ENCODE measurements around the gene ART1. TPM values are rescaled to one million over a fixed set of nuclear protein-coding genes. Genes with fewer than 3 reads are reported as not detected.

The ART1 gene
- total RNA-seq, 4 donors from 2014 or later: not detected

DNA sequence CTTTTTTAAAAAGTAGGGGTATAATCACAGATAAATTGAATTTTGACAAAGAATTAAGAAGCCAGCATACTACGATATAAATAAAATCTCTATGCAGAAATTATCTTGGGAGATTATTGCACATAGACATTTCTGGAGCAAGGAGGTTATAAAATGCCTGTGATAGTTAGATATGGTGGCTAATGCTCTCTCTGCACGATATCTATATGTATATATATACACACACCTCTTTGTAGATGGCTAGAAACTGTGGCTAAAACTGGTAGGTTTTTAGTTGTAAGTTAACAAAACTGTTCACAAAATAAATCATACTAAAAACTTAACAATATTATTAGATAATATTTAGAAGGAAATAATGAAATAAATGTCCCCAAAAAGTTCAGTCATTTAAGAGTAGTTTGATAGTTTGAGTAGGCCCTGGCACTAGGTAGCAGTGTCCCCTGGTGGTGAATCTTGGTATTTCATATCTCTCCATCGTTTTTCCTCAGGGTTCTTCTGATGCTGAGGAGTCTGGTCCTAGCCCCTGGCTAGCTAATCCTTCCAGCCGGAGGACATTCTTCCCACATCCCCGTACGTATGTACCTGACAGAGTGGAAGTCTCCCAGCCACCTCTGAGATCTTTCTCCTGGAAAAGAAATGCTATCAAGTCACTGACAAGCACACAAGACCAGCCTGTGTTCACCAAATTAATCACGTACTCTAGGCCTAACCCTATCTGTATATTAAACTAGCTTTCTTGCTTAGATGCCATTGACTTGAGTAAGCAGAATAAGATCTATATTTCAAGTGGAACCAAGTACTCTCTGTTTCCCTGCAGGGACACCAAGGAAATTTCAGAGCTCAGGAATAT is 35.3 kb upstream of the ART1 start:
- DNase-seq: no peak
- Histone ChIP-seq H3K4me1 (peaks cover 0 to 9% (median 0%) of the 10 kb centered on the region in 3 donors), H3K27me3 (no peaks in the 10 kb centered on the region), H3K4me3 (no peak overlapping the region), H3K27ac (no peak overlapping the region), H3K9me3 (no peaks in the 10 kb centered on the region), H3K36me3 (no peaks in the 10 kb centered on the region)
- intact Hi-C loops (cut with DNase I): no loop called here
- TF ChIP-seq, protein P1, sequence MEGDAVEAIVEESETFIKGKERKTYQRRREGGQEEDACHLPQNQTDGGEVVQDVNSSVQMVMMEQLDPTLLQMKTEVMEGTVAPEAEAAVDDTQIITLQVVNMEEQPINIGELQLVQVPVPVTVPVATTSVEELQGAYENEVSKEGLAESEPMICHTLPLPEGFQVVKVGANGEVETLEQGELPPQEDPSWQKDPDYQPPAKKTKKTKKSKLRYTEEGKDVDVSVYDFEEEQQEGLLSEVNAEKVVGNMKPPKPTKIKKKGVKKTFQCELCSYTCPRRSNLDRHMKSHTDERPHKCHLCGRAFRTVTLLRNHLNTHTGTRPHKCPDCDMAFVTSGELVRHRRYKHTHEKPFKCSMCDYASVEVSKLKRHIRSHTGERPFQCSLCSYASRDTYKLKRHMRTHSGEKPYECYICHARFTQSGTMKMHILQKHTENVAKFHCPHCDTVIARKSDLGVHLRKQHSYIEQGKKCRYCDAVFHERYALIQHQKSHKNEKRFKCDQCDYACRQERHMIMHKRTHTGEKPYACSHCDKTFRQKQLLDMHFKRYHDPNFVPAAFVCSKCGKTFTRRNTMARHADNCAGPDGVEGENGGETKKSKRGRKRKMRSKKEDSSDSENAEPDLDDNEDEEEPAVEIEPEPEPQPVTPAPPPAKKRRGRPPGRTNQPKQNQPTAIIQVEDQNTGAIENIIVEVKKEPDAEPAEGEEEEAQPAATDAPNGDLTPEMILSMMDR (IDR thresholded peaks at IDR 0.05): peak; percentile 67 to 86 (median 81)
- TF ChIP-seq POLR2A (IDR thresholded peaks at IDR 0.05): no peak
- 45 to 61% methylated on average over 7 of the region's 7 CpGs for WGBS, 2 donors

DNA sequence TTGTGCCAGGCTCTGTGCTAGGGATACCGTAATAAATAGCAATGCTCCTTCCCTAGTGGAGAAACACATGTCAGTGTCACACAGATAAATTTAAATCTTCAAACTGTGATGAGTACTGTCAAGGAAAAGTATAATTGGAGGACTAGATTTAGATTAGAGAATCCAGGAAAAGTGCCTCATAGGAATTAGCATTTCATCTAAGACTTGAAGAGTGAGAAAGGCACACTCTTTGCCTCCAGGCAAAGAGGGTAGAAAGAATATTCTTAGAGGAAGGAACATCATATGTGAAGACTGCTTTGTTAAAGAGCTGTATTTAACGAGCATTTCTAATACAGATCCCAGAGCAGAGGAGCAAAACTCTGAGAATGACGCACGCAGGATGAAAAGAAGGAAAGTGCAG is 34.1 kb upstream of the ART1 start:
- Histone ChIP-seq H3K27ac (no peak overlapping the region), H3K9me3 (no peaks in the 10 kb centered on the region), H3K4me1 (peaks cover 0 to 7% (median 0%) of the 10 kb centered on the region in 3 donors), H3K27me3 (peaks cover 0 to 4% (median 0%) of the 10 kb centered on the region in 4 donors), H3K4me3 (no peak overlapping the region), H3K36me3 (no peaks in the 10 kb centered on the region)
- no peak for DNase-seq
- TF ChIP-seq POLR2A (IDR thresholded peaks at IDR 0.05): no peak
- TF ChIP-seq, protein P1 (IDR thresholded peaks at IDR 0.05): no peak
- intact Hi-C loops (cut with DNase I): no loop called here
- 73 to 85% methylated on average over 4 of the region's 4 CpGs for WGBS, 2 donors

DNA sequence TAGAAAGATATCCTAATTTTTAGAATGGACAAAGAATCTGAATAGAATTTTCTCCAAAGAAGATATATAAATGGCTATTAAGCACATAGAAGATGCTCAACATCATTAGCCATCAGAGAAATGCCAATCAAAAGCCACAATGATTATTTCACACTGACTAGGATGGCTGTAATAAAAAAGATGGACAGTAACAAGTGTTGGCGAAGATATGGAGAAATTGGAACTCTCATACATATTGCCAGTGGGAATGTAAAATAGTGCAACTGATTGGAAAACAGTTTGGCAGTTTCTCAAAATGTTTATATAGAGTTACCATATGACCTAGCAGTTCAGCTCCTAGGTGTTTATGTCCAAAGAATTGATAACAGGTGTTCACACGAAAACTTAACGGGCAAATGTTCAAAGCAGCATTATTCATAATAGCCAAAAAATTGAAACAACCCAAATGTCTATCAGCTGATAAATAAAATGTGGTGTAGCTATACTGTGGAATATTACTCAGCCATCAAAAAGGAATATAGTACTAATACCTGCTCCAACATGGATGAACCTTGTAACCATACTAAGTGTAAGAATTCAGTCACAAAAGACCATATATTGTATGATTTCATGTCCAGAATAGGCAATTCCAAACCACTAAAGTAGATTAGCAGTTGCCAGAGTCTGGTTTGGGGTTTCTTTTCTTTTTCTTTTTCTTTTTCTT is 32.8 kb upstream of the ART1 start:
- H3K4me1 ChIP-seq: peaks cover 0 to 3% (median 0%) of the 10 kb centered on the region in 3 donors
- no peak overlapping the region for H3K27ac ChIP-seq
- H3K27me3 ChIP-seq: peaks cover 0 to 4% (median 0%) of the 10 kb centered on the region in 4 donors
- no peak overlapping the region for H3K4me3 ChIP-seq
- no peak for DNase-seq
- WGBS, 2 donors: 72 to 92% methylated on average over 3 of the region's 3 CpGs
- intact Hi-C loops (cut with DNase I): no loop called here
- no peaks in the 10 kb centered on the region for H3K9me3 ChIP-seq
- TF ChIP-seq, protein P1 (IDR thresholded peaks at IDR 0.05): no peak
- TF ChIP-seq POLR2A (IDR thresholded peaks at IDR 0.05): no peak
- H3K36me3 ChIP-seq: no peaks in the 10 kb centered on the region

DNA sequence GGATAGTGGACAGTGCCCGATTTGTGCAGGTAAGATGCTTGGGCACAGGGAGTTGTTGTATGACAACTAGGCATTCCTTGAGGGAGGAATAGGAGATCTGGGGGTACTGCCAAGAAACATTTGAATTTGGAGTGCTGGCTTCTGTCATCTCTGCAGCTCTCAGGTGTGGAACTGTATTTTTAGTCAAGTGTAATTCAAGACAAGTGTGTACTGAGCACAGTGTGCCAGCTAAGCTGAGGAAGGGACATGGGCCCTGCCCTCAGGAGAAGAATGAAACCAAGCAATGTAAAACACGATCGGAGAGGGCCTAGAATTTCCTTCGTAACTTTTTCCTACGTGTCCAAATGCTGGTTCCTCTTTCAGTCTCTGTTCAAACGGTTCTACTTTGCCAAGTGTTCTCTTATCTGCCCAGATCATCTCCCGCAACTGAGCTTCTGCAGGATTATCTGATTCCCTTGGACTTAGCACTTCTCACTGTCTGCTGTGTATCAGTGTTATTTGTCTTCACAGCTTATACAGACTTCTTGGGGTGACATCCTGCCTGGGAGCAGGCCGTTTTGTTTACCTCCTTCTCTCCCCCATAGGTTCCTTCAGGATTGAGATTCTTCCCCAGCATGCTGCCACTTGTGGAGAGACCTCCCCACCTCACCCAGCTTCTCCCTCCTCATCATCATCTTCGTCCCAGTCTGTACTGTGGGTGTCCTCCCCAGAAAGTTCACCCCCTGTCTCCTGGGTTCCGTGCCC is 30.8 kb upstream of the ART1 start:
- intact Hi-C loops (cut with DNase I): no loop called here
- Histone ChIP-seq H3K36me3 (no peaks in the 10 kb centered on the region), H3K27ac (no peak overlapping the region), H3K9me3 (no peaks in the 10 kb centered on the region), H3K27me3 (peaks cover 0 to 4% (median 0%) of the 10 kb centered on the region in 4 donors), H3K4me1 (peaks cover 0 to 3% (median 0%) of the 10 kb centered on the region in 3 donors), H3K4me3 (no peak overlapping the region)
- WGBS, 2 donors: 55 to 66% methylated on average over 10 of the region's 10 CpGs
- no peak for DNase-seq
- TF ChIP-seq, protein P1 (IDR thresholded peaks at IDR 0.05): no peak
